ENCODE results near the gene MGARP. TPM values are rescaled to one million over a fixed set of nuclear protein-coding genes. Genes with fewer than 3 reads are reported as not detected.

Gene MGARP
- polyA plus RNA-seq, 1 of the 3 experiments (the other 2 are of a cell fraction) = 22.9 TPM

- peaks cover 0 to 32% of the 10 kb centered on the region in 2 experiments for H3K36me3 ChIP-seq (replicated peaks in 1 of 2; ENCODE audit: control insufficient read depth in 1 of 2, insufficient read depth in 2 of 2, low read length in 1 of 2)
- no peak overlapping the region for H3K4me2 ChIP-seq
- H3K9ac ChIP-seq = no peak overlapping the region
- H2AFZ ChIP-seq (ENCODE audit: low read depth) = no peak overlapping the region
- TF ChIP-seq NRF1 (IDR thresholded peaks at IDR 0.05; ENCODE audit: low read depth, low read length) = no peak
- TF ChIP-seq TAF1 (IDR thresholded peaks at IDR 0.05; ENCODE audit: borderline replicate concordance, low read depth, low read length) = no peak
- no peak for TF ChIP-seq RFX5 (IDR thresholded peaks at IDR 0.05; ENCODE audit: low read length)
- no peak for TF ChIP-seq REST (IDR thresholded peaks at IDR 0.05; ENCODE audit: low read depth, low read length)
- no peak for TF ChIP-seq MEF2A (IDR thresholded peaks at IDR 0.05; ENCODE audit: borderline replicate concordance, low read depth)
- no peak for TF ChIP-seq MXI1 (IDR thresholded peaks at IDR 0.05; ENCODE audit: low read depth, low read length)
- TF ChIP-seq USF2 (IDR thresholded peaks at IDR 0.05; ENCODE audit: borderline replicate concordance, low read depth, low read length) = no peak
- no peak for TF ChIP-seq RAD21 (IDR thresholded peaks at IDR 0.05; ENCODE audit: low read length)
- no peak for TF ChIP-seq POLR2AphosphoS5 (IDR thresholded peaks at IDR 0.05; ENCODE audit: low read depth, low read length)
- TF ChIP-seq FOXM1 (IDR thresholded peaks at IDR 0.05; ENCODE audit: low read depth) = no peak
- no peak for TF ChIP-seq SIN3A (IDR thresholded peaks at IDR 0.05; ENCODE audit: borderline replicate concordance, low read depth, low read length)
- CTCF ChIA-PET = no interaction called here
- H3F3A ChIP-seq (replicated peaks; ENCODE audit: insufficient read depth) = peaks cover 22% of the 10 kb centered on the region
- DNase-seq = no peak
- no peaks in the 10 kb centered on the region for H3K27me3 ChIP-seq (ENCODE audit: insufficient read depth)
- peaks cover 7% of the 10 kb centered on the region in 2 experiments; a peak in 2 of 4 replicates for H3K4me1 ChIP-seq (ENCODE audit: control insufficient read depth in 1 of 2, insufficient read depth in 2 of 2, low read depth in 1 of 2, low read length in 1 of 2)
- no peak overlapping the region for H3K27ac ChIP-seq (ENCODE audit: low read depth in 2 of 2, low read length in 1 of 2)
- no peaks in the 10 kb centered on the region for H3K9me2 ChIP-seq
- WGBS (ENCODE audit: low lambda C conversion rate) = 96% methylated on average over 2 of the region's 2 CpGs
- H4K20me1 ChIP-seq (ENCODE audit: insufficient read depth) = peaks cover 69% of the 10 kb centered on the region
- no peaks in the 10 kb centered on the region for H3K9me3 ChIP-seq
- H3K79me2 ChIP-seq (ENCODE audit: insufficient read depth) = peaks cover 90% of the 10 kb centered on the region
- H3K4me3 ChIP-seq (ENCODE audit: low read depth in 2 of 2, low read length in 1 of 2) = no peak overlapping the region
- POLR2A ChIA-PET = no interaction called here
Measured at GRCh38 chr4:139304920-139305319, 24.9 kb upstream of the MGARP start.
